H1 (cell line): ENCODE results near the gene FARS2. TPM values are rescaled to one million over a fixed set of nuclear protein-coding genes. Genes with fewer than 3 reads are reported as not detected.

Experiments
- CTCF ChIA-PET: fragments of 300-600 bp; sonication (Branson Sonifier 250); formaldehyde crosslinking; loops from one replicate; lab custom pipeline; 2021; ENCODE audit not compliant: partially characterized antibody; lab: Charles Lee
- POLR2A ChIA-PET: fragments of 300-600 bp; sonication (Branson Sonifier 250); formaldehyde crosslinking; loops from one replicate; lab custom pipeline; 2021; ENCODE audit warnings: inconsistent platforms; ENCODE audit not compliant: partially characterized antibody; lab: Charles Lee
- DNase-seq, 2 experiments: peaks; one replicate each; pipeline versions ENCODE4 v3.0.0 to v3.0.0-alpha.2; 2010 to 2022; ENCODE audit warnings: low spot score in 2 of 2, low read depth in 1 of 2, mixed read lengths in 1 of 2
- FAIRE-seq: peaks from 2 replicates; lab custom pipeline; 2011; peaks lifted over from hg19 to GRCh38; lab: Jason Lieb, UNC
- H2AFZ ChIP-seq: 2 replicates; pipeline ENCODE4 v1.8.1; 2012; ENCODE audit warnings: low read length, inconsistent platforms
- H2AK5ac ChIP-seq: 2 replicates; pipeline ENCODE4 v1.6.1; 2013; ENCODE audit warnings: low read depth, low read length
- H2BK120ac ChIP-seq: replicated peaks from 2 replicates; pipeline ENCODE3; 2013; ENCODE audit warnings: low read depth, low read length, inconsistent platforms
- H2BK12ac ChIP-seq: 2 replicates; pipeline ENCODE4 v1.6.1; 2013; ENCODE audit warnings: low read depth, low read length
- H2BK15ac ChIP-seq: 2 replicates; pipeline ENCODE4 v1.6.1; 2013; ENCODE audit warnings: low read length
- H2BK20ac ChIP-seq: 2 replicates; pipeline ENCODE4 v1.6.1; 2013; ENCODE audit warnings: low read length
- H2BK5ac ChIP-seq: 2 replicates; pipeline ENCODE4 v1.6.1; 2013; ENCODE audit warnings: low read depth, low read length
- H3K14ac ChIP-seq: 2 replicates; pipeline ENCODE4 v1.6.1; 2013; ENCODE audit warnings: inconsistent platforms; ENCODE audit not compliant: insufficient read length
- H3K18ac ChIP-seq: 2 replicates; pipeline ENCODE4 v1.6.1; 2013; ENCODE audit warnings: low read length; ENCODE audit errors: extremely low read depth
- H3K23ac ChIP-seq: 2 replicates; pipeline ENCODE4 v1.6.1; 2013; ENCODE audit warnings: inconsistent platforms; ENCODE audit not compliant: insufficient read length
- H3K23me2 ChIP-seq: 2 replicates; pipeline ENCODE4 v1.6.1; 2013; ENCODE audit warnings: low read depth, low read length
- H3K27ac ChIP-seq: 2 replicates; pipeline ENCODE4 v1.6.1; 2011; ENCODE audit warnings: low read depth, low read length, inconsistent platforms
- H3K27me3 ChIP-seq, 4 experiments: replicated peaks in 1 of 4; 1 replicate in 1 of 4; 2 replicates in 3 of 4; pipeline versions ENCODE4 v1.6.1 to v1.8.1; 2011 to 2013; ENCODE audit warnings: low read length in 3 of 4, mild to moderate bottlenecking in 3 of 4, inconsistent platforms in 2 of 4, mixed read lengths in 2 of 4, moderate library complexity in 1 of 4; ENCODE audit not compliant: control insufficient read depth in 3 of 4, insufficient read depth in 3 of 4; ENCODE audit errors: extremely low read depth in 1 of 4
- H3K36me3 ChIP-seq, 4 experiments: 2 replicates each; pipeline versions ENCODE4 v1.6.1 to v1.8.1; 2011 to 2013; ENCODE audit warnings: mild to moderate bottlenecking in 4 of 4, low read length in 3 of 4, moderate library complexity in 2 of 4, control low read depth in 1 of 4, inconsistent platforms in 1 of 4; ENCODE audit not compliant: insufficient read depth in 4 of 4, control insufficient read depth in 2 of 4
- H3K4ac ChIP-seq: replicated peaks from 2 replicates; pipeline ENCODE3; 2013; ENCODE audit warnings: low read length, low read depth, mixed read lengths, inconsistent platforms; ENCODE audit not compliant: insufficient read length
- H3K4me1 ChIP-seq, 4 experiments: replicated peaks in 1 of 4; 1 replicate in 1 of 4; 2 replicates in 3 of 4; pipeline versions ENCODE4 v1.6.1 to v1.8.1; 2011 to 2013; ENCODE audit warnings: low read length in 3 of 4, inconsistent platforms in 2 of 4, mixed read lengths in 1 of 4; ENCODE audit not compliant: insufficient read depth in 4 of 4, control insufficient read depth in 3 of 4
- H3K4me2 ChIP-seq, 2 experiments: 2 replicates each; pipeline versions ENCODE4 v1.6.1 to v1.8.1; 2011 to 2013; ENCODE audit warnings: low read depth in 2 of 2, low read length in 2 of 2, control low read depth in 1 of 2, inconsistent platforms in 1 of 2, mild to moderate bottlenecking in 1 of 2; ENCODE audit not compliant: insufficient read depth in 1 of 2
- H3K4me3 ChIP-seq, 4 experiments: fragments of 200-600, 300-600 bp in 1 of 4; sonication (generic), shearing (Covaris generic), sonication (Bioruptor Twin) in 1 of 4; 2 replicates each; pipeline versions ENCODE4 v1.5.1 to v1.8.1; 2011 to 2016; ENCODE audit warnings: low read length in 4 of 4, low read depth in 3 of 4, control low read depth in 2 of 4, inconsistent platforms in 2 of 4, mild to moderate bottlenecking in 2 of 4, mixed read lengths in 1 of 4, moderate library complexity in 1 of 4; ENCODE audit not compliant: insufficient read depth in 2 of 4; ENCODE audit errors: extremely low read depth in 1 of 4
- H3K56ac ChIP-seq: replicated peaks from 2 replicates; pipeline ENCODE3; 2013; ENCODE audit warnings: low read depth, mild to moderate bottlenecking, mixed read lengths, low read length, inconsistent platforms; ENCODE audit not compliant: insufficient read length
- H3K79me1 ChIP-seq: 2 replicates; pipeline ENCODE4 v1.6.1; 2013; ENCODE audit warnings: low read depth, low read length, control low read depth
- H3K79me2 ChIP-seq, 2 experiments: 2 replicates each; pipeline versions ENCODE4 v1.6.1 to v1.8.1; 2012 to 2013; ENCODE audit warnings: low read length in 2 of 2, mild to moderate bottlenecking in 2 of 2, inconsistent platforms in 1 of 2; ENCODE audit not compliant: insufficient read depth in 2 of 2, control insufficient read depth in 1 of 2
- H3K9ac ChIP-seq, 4 experiments: replicated peaks in 1 of 4; 1 replicate in 1 of 4; 2 replicates in 3 of 4; pipeline versions ENCODE4 v1.6.1 to v1.8.1; 2011 to 2013; ENCODE audit warnings: low read depth in 3 of 4, low read length in 3 of 4, control low read depth in 2 of 4, mild to moderate bottlenecking in 2 of 4, moderate library complexity in 2 of 4, inconsistent platforms in 1 of 4; ENCODE audit errors: extremely low read depth in 1 of 4
- H3K9me3 ChIP-seq, 2 experiments: 2 replicates each; pipeline versions ENCODE4 v1.6.1 to v1.8.1; 2012 to 2013; ENCODE audit warnings: mild to moderate bottlenecking in 2 of 2, moderate library complexity in 2 of 2, control low read depth in 1 of 2, inconsistent platforms in 1 of 2, low read depth in 1 of 2, low read length in 1 of 2, mixed read lengths in 1 of 2; ENCODE audit not compliant: insufficient read depth in 2 of 2
- H4K20me1 ChIP-seq, 2 experiments: replicated peaks in 1 of 2; 2 replicates each; pipeline versions ENCODE3 to v1.8.1; 2011 to 2013; ENCODE audit warnings: inconsistent platforms in 2 of 2, low read length in 2 of 2, mild to moderate bottlenecking in 1 of 2; ENCODE audit not compliant: insufficient read depth in 2 of 2, control insufficient read depth in 1 of 2
- H4K5ac ChIP-seq: 2 replicates; pipeline ENCODE4 v1.6.1; 2013; ENCODE audit warnings: low read length, low read depth, mixed read lengths, inconsistent platforms; ENCODE audit not compliant: insufficient read length
- H4K8ac ChIP-seq: 2 replicates; pipeline ENCODE4 v1.8.0; 2013; ENCODE audit warnings: mild to moderate bottlenecking, moderate library complexity, low read length, inconsistent platforms; ENCODE audit not compliant: insufficient read depth; ENCODE audit errors: extremely low read depth
- H4K91ac ChIP-seq: replicated peaks from 2 replicates; pipeline ENCODE3; 2013; ENCODE audit warnings: low read length, mixed read lengths, inconsistent platforms; ENCODE audit not compliant: insufficient read length
- BACH1 ChIP-seq: IDR thresholded peaks from 2 replicates; pipeline ENCODE4 v1.6.1; 2012; ENCODE audit warnings: low read length, improper control_type of control experiment
- BRCA1 ChIP-seq: IDR thresholded peaks from 2 replicates; pipeline ENCODE4 v1.6.1; 2012; ENCODE audit warnings: low read depth, low read length, improper control_type of control experiment
- POU5F1 ChIP-seq: IDR thresholded peaks from 2 replicates; pipeline ENCODE4 v1.6.1; 2011; ENCODE audit warnings: low read depth, mild to moderate bottlenecking, low read length, moderate library complexity
- RAD21 ChIP-seq, 2 experiments: IDR thresholded peaks in 1 of 2; conservative IDR thresholded peaks in 1 of 2; 2 replicates each; pipeline ENCODE4 v1.6.1; 2011; ENCODE audit warnings: low read depth in 2 of 2, low read length in 2 of 2, improper control_type of control experiment in 1 of 2, inconsistent platforms in 1 of 2, mild to moderate bottlenecking in 1 of 2, moderate library complexity in 1 of 2
- RBBP5 ChIP-seq: IDR thresholded peaks from 2 replicates; pipeline ENCODE4 v1.7.1; 2012; ENCODE audit warnings: low read depth, mild to moderate bottlenecking, inconsistent platforms, low read length, moderate library complexity, borderline replicate concordance
- RFX5 ChIP-seq: IDR thresholded peaks from 2 replicates; pipeline ENCODE4 v1.6.1; 2011; ENCODE audit warnings: low read depth, low read length, improper control_type of control experiment, borderline replicate concordance
- TEAD4 ChIP-seq: IDR thresholded peaks from 2 replicates; pipeline ENCODE4 v1.6.1; 2012; ENCODE audit warnings: low read depth, low read length, inconsistent platforms, mixed read lengths
- WGBS, 2 experiments: shearing (Covaris generic) in 1 of 2; methylation state at CpG; one replicate each; pipeline versions ENCODE4 v1.1.6 to v1.1.7; 2013 to 2015; ENCODE audit warnings: low lambda C conversion rate in 2 of 2, mixed read lengths in 2 of 2, inconsistent platforms in 1 of 2, low coverage in 1 of 2, missing lambda C conversion rate in 1 of 2; ENCODE audit not compliant: insufficient replicate concordance in 2 of 2, insufficient coverage in 1 of 2, insufficient read length in 1 of 2; ENCODE audit errors: extremely low coverage in 1 of 2, missing lambda C conversion rate in 1 of 2; 5-methylcytosine and 5-hydroxymethylcytosine counted together
- polyA plus RNA-seq, 7 experiments: library from polyadenylated mRNA; depleted of rRNA in 3 of 7; stranded (reverse) in 5 of 7; unstranded in 2 of 7; fragments of >200 nt in 5 of 7; fragments of 200-250 nt in 2 of 7; gene quantifications; 1 replicate in 5 of 7; 2 replicates in 1 of 7; 4 replicates in 1 of 7; pipeline versions ENCODE4 v1.2.1 to v1.2.3, GENCODE V29; 2011 to 2013; ENCODE audit warnings: missing spikeins in 2 of 7, mixed read lengths in 2 of 7
- total RNA-seq: library from RNA; stranded (reverse); fragmentation: NEBNext Ultra II Directional; extraction: Animal tissue kit (Norgen Biotek cat#: 25700); gene quantifications from 2 replicates; pipeline ENCODE4 v1.2.1, GENCODE V29; 2021

Gene FARS2
- total and polyA plus RNA-seq, 2 of the 8 experiments (the other 6 are each of a cell fraction or from before 2014, with no cell fraction given) = 11.7 to 14.4 TPM

DNA sequence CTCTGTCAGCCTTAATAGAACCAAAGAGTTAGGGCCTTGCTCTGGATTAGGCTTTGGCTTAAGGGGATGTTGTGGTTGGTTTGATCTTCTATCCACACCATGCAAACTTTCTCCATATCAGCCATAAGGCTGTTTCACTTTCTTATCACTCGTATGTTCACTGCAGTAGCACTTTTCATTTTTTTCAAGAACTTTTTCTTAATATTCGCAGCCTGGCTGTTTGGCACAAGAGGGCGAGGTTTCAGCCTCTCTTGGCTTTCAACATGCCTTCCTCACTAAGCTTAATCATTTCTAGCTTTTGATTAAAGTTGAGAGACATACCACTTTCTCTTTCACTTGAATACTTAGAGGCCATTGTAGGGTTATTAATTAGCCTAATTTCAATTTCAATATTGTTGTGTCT lies 552.3 kb downstream of the FARS2 start:
- no peak overlapping the region for H3K27ac ChIP-seq
- no peak overlapping the region for H2BK120ac ChIP-seq
- ChIA-PET POLR2A (no interaction called here), CTCF (interaction anchor here (0.7 kb wide), 2 partner anchors 25 to 391 kb away, joined by 3 read pairs; no protein-coding TSS in a partner anchor)
- no peak for TF ChIP-seq RAD21 (IDR thresholded peaks at IDR 0.05 in 1 of 2, conservative IDR thresholded peaks at IDR 0.05 in 1 of 2; ENCODE audit: low read depth in 2 of 2, low read length in 2 of 2)
- TF ChIP-seq TEAD4 = no peak
- no peak for TF ChIP-seq POU5F1
- no peak for TF ChIP-seq RFX5
- no peak for TF ChIP-seq BACH1
- no peak for TF ChIP-seq BRCA1
- TF ChIP-seq RBBP5 = no peak
- no peaks in the 10 kb centered on the region for H3K79me1 ChIP-seq
- no peak overlapping the region for H3K14ac ChIP-seq
- no peak overlapping the region for H2BK5ac ChIP-seq
- no peak overlapping the region for H3K23ac ChIP-seq
- H2BK15ac ChIP-seq = no peak overlapping the region
- WGBS, 2 experiments = 79% methylated on average over 3 of the region's 3 CpGs; no CpG with 5 or more reads in 1 of the 2 experiments
- no peak overlapping the region for H2BK20ac ChIP-seq
- no peak overlapping the region for H3K4ac ChIP-seq
- no peak overlapping the region for H3K9ac ChIP-seq
- no peaks in the 10 kb centered on the region for H3K36me3 ChIP-seq
- no peak overlapping the region for H3K4me2 ChIP-seq
- H4K20me1 ChIP-seq = no peaks in the 10 kb centered on the region
- no peak overlapping the region for H2AFZ ChIP-seq
- DNase-seq = no peak
- no peaks in the 10 kb centered on the region for H3K4me1 ChIP-seq
- no peaks in the 10 kb centered on the region for H3K27me3 ChIP-seq
- H4K91ac ChIP-seq = no peak overlapping the region
- no peak overlapping the region for H4K5ac ChIP-seq
- no peak overlapping the region for H3K18ac ChIP-seq
- H3K23me2 ChIP-seq = no peaks in the 10 kb centered on the region
- no peak overlapping the region for H4K8ac ChIP-seq
- H3K79me2 ChIP-seq = no peaks in the 10 kb centered on the region
- H3K9me3 ChIP-seq = peaks cover under 1 to 3% of the 10 kb centered on the region in 2 experiments; a peak in 1 of 4 replicates
- FAIRE-seq = no peak
- H3K4me3 ChIP-seq = no peak overlapping the region
- H2BK12ac ChIP-seq = no peak overlapping the region
- no peak overlapping the region for H2AK5ac ChIP-seq
- no peak overlapping the region for H3K56ac ChIP-seq
